GM18511 (cell line): Measurements from ENCODE around the gene ZBED4.
A peak's percentile ranks its signal among the peaks of the same experiment; 100 is the strongest.

Experiments
- ATAC-seq: cut with Tn5 transposase; IDR thresholded peaks from one replicate; pipeline ENCODE4 v1.9.1; 2021; ENCODE audit warnings: mild to moderate bottlenecking, moderate library complexity; ENCODE audit not compliant: unreplicated experiment

The ZBED4 gene

GRCh38 chr22:49934160-49934890, 80.7 kb downstream of the ZBED4 start:
- no peak for ATAC-seq

GRCh38 chr22:49934891-49935557, 81.4 kb downstream of the ZBED4 start:
- ATAC-seq: no peak

- no peak for ATAC-seq
Measured at GRCh38 chr22:49935561-49935960, 81.9 kb downstream of the ZBED4 start.

- ATAC-seq: peak; percentile 75
Measured at GRCh38 chr22:49936018-49936972, 82.7 kb downstream of the ZBED4 start.

GRCh38 chr22:49936973-49937757, 83.5 kb downstream of the ZBED4 start:
- no peak for ATAC-seq

GRCh38 chr22:49937758-49938564, 84.3 kb downstream of the ZBED4 start:
- no peak for ATAC-seq

- no peak for ATAC-seq
Measured at GRCh38 chr22:49938565-49939136, 85.0 kb downstream of the ZBED4 start.
